ENCODE measurements around the gene LRRC75B.

LRRC75B gene

GRCh38 chr22:24554313-24555164 is 38.3 kb downstream of the LRRC75B start, which contains the start of gene GUCD1 (continued):
- no peak for TF ChIP-seq ZNF792 (tag by site-specific recombination; IDR thresholded peaks at IDR 0.05)
- 0 out of 2 replicates have a peak, but pooled peaks have one; percentile 32 for TF ChIP-seq ZSCAN30 (tag by site-specific recombination; IDR thresholded peaks at IDR 0.05)
- TF ChIP-seq ZNF777 (tag by site-specific recombination; IDR thresholded peaks at IDR 0.05; ENCODE audit: borderline replicate concordance): no peak
- TF ChIP-seq ZNF623 (tag by site-specific recombination; IDR thresholded peaks at IDR 0.05): no peak
- no peak for TF ChIP-seq ZNF701 (tag by site-specific recombination; IDR thresholded peaks at IDR 0.05)
- TF ChIP-seq ZBTB20 (tag by site-specific recombination; IDR thresholded peaks at IDR 0.05): peak; percentile 59
- peak; percentile 82; the same call in 1 of the 2 replicates for TF ChIP-seq PBX3 (CRISPR knock-in tag; IDR thresholded peaks at IDR 0.05)
- peak; percentile 65; the same call in 1 of the 2 replicates for TF ChIP-seq ZBTB48 (tag by site-specific recombination; IDR thresholded peaks at IDR 0.05)
- 0 out of 2 replicates have a peak, but pooled peaks have one; percentile 55 for TF ChIP-seq ZNF561 (tag by site-specific recombination; IDR thresholded peaks at IDR 0.05; ENCODE audit: borderline replicate concordance)
- TF ChIP-seq ZBTB7A (tag by site-specific recombination; IDR thresholded peaks at IDR 0.05; ENCODE audit: low read depth): no peak
- TF ChIP-seq ZNF223 (tag by site-specific recombination; IDR thresholded peaks at IDR 0.05): 0 out of 2 replicates have a peak, but pooled peaks have one; percentile 28
- TF ChIP-seq ZNF518A (tag by site-specific recombination; conservative IDR thresholded peaks at IDR 0.05; ENCODE audit: low read depth): no peak
- TF ChIP-seq GFI1B (tag by site-specific recombination; IDR thresholded peaks at IDR 0.05): no peak
- TF ChIP-seq ZNF692 (tag by site-specific recombination; IDR thresholded peaks at IDR 0.05): peak; percentile 82
- TF ChIP-seq ZNF76 (tag by site-specific recombination; IDR thresholded peaks at IDR 0.05; ENCODE audit: borderline replicate concordance, low read depth): peak; percentile 29; the same call in 1 of the 2 replicates

- peaks cover 8% of the 10 kb centered on the region for H3K4me1 ChIP-seq (ENCODE audit: control insufficient read depth, insufficient read depth, low read length)
- TF ChIP-seq ZNF654 (tag by site-specific recombination; IDR thresholded peaks at IDR 0.05; ENCODE audit: low read depth): no peak
- TF ChIP-seq ZFP3 (tag by site-specific recombination; IDR thresholded peaks at IDR 0.05; ENCODE audit: low read depth): no peak
- TF ChIP-seq ZNF521 (tag by site-specific recombination; IDR thresholded peaks at IDR 0.05): no peak
- TF ChIP-seq ZNF529 (tag by site-specific recombination; IDR thresholded peaks at IDR 0.05; ENCODE audit: insufficient replicate concordance): no peak
- no peak for TF ChIP-seq SP2 (tag by site-specific recombination; IDR thresholded peaks at IDR 0.05)
- peak; percentile 36; the same call in 1 of the 2 replicates for TF ChIP-seq ZIC2 (tag by site-specific recombination; IDR thresholded peaks at IDR 0.05)
- TF ChIP-seq ZNF292 (tag by site-specific recombination; IDR thresholded peaks at IDR 0.05; ENCODE audit: borderline replicate concordance, low read depth): no peak
- peaks cover 16 to 58% of the 10 kb centered on the region in 2 experiments for H3K36me3 ChIP-seq (ENCODE audit: control insufficient read depth in 2 of 2, insufficient read depth in 1 of 2, low read length in 2 of 2)
- no peaks in the 10 kb centered on the region for H3K9me3 ChIP-seq (ENCODE audit: control insufficient read depth, insufficient read depth, low read depth, low read length)
- ChIA-PET POLR2A (interaction anchor here (1.2 to 4.0 kb wide), 5 partner anchors 9 to 40 kb away, joined by 3 to 33 read pairs (median 4); no protein-coding TSS in a partner anchor), CTCF (interaction anchor here (0.6 to 1.4 kb wide), 3 partner anchors 9 to 144 kb away, joined by 3 read pairs; no protein-coding TSS in a partner anchor)
- H3K27ac ChIP-seq (ENCODE audit: extremely low read depth, low read depth, low read length): no peak overlapping the region
- H3K4me3 ChIP-seq (ENCODE audit: low read depth, low read length): peak overlapping the region; percentile 86
These were observed 39.1 kb downstream of the LRRC75B start for GRCh38 chr22:24553597-24554312.

Measured in HEK293 (cell line).